Neural cell (in vitro differentiated cells): ENCODE results near the gene MAD2L2.

Experiments
- EP300 ChIP-seq: fragments of 450-650 bp; conservative IDR thresholded peaks from 2 replicates; pipeline ENCODE4 v1.6.1; 2014; ENCODE audit warnings: antibody characterized with exemption, mild to moderate bottlenecking, moderate library complexity; ENCODE audit not compliant: poor library complexity, severe bottlenecking
- EZH2 ChIP-seq: fragments of 200-600, 300-800 bp; shearing (Covaris generic), sonication (generic); IDR thresholded peaks from 2 replicates; pipeline ENCODE4 v1.6.1; 2014; ENCODE audit warnings: antibody characterized with exemption, low read length, borderline replicate concordance, mild to moderate bottlenecking; ENCODE audit not compliant: insufficient read depth, poor library complexity, severe bottlenecking
- MXI1 ChIP-seq: fragments of 450-650 bp; conservative IDR thresholded peaks from 2 replicates; pipeline ENCODE4 v1.6.1; 2014; ENCODE audit warnings: antibody characterized with exemption, mild to moderate bottlenecking; ENCODE audit not compliant: poor library complexity, severe bottlenecking
- RAD21 ChIP-seq: fragments of 450-650 bp; conservative IDR thresholded peaks from 2 replicates; pipeline ENCODE4 v1.6.1; 2014; ENCODE audit warnings: antibody characterized with exemption, mild to moderate bottlenecking, moderate library complexity
- SMC3 ChIP-seq: fragments of 450-650 bp; conservative IDR thresholded peaks from 2 replicates; pipeline ENCODE4 v1.6.1; 2014; ENCODE audit warnings: antibody characterized with exemption, mild to moderate bottlenecking, moderate library complexity; ENCODE audit not compliant: poor library complexity
- TAF1 ChIP-seq: IDR thresholded peaks from 2 replicates; pipeline ENCODE4 v1.6.1; 2012; ENCODE audit warnings: low read depth
- TF ChIP-seq, protein P1 (sequence below): fragments of 450-650 bp; IDR thresholded peaks from 2 replicates; pipeline ENCODE4 v1.5.1; 2014; ENCODE audit warnings: antibody characterized with exemption, mild to moderate bottlenecking, moderate library complexity; ENCODE audit not compliant: poor library complexity, severe bottlenecking
- TF ChIP-seq, protein P2 (sequence below): IDR thresholded peaks from 2 replicates; pipeline ENCODE4 v1.6.1; 2012; ENCODE audit warnings: borderline replicate concordance

DNA sequence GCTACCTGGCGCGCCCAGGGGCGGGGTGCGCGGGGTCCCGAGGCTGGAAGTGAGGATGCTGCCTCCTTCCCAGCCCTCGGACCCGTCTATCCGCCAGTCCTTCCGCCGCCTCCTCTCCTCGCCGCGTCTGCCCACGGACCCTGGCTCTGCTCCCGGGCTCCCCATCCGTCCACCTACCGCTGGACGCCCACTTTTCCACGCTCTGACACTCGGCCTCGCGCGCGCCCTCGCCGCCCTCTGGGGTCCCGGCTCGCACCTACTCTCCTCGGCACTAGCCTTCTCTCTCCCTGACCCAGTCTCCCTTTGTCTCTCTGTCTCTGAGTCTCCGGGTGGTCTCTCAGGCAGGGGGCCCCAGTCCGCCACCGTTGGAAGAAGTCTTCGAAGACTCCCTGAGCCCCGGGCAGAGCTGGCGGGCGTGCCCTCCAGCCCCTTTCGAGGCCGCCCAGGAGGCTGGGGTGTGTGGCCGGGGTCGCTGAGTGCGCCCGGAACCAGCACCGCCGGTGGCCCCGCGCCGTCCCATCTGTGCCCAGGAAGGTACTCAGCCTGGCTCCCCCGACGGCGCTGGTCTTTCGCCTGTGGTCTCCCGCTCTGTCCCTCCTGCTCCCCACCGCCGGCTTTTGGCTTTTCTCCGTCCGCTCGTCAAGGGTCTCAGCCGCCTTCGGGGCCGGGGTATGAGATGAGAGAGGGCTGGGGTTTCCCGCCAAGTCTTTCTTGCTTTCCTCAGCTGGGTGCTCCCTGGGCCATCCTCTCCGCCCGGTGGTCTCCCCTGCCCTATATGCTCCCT is 11.2 kb upstream of the MAD2L2 start:
- TF ChIP-seq, protein P1, sequence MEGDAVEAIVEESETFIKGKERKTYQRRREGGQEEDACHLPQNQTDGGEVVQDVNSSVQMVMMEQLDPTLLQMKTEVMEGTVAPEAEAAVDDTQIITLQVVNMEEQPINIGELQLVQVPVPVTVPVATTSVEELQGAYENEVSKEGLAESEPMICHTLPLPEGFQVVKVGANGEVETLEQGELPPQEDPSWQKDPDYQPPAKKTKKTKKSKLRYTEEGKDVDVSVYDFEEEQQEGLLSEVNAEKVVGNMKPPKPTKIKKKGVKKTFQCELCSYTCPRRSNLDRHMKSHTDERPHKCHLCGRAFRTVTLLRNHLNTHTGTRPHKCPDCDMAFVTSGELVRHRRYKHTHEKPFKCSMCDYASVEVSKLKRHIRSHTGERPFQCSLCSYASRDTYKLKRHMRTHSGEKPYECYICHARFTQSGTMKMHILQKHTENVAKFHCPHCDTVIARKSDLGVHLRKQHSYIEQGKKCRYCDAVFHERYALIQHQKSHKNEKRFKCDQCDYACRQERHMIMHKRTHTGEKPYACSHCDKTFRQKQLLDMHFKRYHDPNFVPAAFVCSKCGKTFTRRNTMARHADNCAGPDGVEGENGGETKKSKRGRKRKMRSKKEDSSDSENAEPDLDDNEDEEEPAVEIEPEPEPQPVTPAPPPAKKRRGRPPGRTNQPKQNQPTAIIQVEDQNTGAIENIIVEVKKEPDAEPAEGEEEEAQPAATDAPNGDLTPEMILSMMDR: peak; percentile 11
- TF ChIP-seq TAF1: no peak
- TF ChIP-seq EZH2: no peak
- no peak for TF ChIP-seq RAD21
- TF ChIP-seq, protein P2, sequence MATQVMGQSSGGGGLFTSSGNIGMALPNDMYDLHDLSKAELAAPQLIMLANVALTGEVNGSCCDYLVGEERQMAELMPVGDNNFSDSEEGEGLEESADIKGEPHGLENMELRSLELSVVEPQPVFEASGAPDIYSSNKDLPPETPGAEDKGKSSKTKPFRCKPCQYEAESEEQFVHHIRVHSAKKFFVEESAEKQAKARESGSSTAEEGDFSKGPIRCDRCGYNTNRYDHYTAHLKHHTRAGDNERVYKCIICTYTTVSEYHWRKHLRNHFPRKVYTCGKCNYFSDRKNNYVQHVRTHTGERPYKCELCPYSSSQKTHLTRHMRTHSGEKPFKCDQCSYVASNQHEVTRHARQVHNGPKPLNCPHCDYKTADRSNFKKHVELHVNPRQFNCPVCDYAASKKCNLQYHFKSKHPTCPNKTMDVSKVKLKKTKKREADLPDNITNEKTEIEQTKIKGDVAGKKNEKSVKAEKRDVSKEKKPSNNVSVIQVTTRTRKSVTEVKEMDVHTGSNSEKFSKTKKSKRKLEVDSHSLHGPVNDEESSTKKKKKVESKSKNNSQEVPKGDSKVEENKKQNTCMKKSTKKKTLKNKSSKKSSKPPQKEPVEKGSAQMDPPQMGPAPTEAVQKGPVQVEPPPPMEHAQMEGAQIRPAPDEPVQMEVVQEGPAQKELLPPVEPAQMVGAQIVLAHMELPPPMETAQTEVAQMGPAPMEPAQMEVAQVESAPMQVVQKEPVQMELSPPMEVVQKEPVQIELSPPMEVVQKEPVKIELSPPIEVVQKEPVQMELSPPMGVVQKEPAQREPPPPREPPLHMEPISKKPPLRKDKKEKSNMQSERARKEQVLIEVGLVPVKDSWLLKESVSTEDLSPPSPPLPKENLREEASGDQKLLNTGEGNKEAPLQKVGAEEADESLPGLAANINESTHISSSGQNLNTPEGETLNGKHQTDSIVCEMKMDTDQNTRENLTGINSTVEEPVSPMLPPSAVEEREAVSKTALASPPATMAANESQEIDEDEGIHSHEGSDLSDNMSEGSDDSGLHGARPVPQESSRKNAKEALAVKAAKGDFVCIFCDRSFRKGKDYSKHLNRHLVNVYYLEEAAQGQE: no peak
- no peak for TF ChIP-seq MXI1
- TF ChIP-seq SMC3: no peak
- TF ChIP-seq EP300: no peak
